GM18907 (cell line): ENCODE measurements around the gene CYP39A1.

ENCODE experiments used
- ATAC-seq: cut with Tn5 transposase; IDR thresholded peaks from one replicate; pipeline ENCODE4 v1.9.1; 2021; ENCODE audit warnings: mild to moderate bottlenecking, moderate library complexity; ENCODE audit not compliant: unreplicated experiment

CYP39A1 gene

GRCh38 chr6:46521464-46521971 is 131.1 kb downstream of the CYP39A1 start:
- ATAC-seq, result no peak

DNA sequence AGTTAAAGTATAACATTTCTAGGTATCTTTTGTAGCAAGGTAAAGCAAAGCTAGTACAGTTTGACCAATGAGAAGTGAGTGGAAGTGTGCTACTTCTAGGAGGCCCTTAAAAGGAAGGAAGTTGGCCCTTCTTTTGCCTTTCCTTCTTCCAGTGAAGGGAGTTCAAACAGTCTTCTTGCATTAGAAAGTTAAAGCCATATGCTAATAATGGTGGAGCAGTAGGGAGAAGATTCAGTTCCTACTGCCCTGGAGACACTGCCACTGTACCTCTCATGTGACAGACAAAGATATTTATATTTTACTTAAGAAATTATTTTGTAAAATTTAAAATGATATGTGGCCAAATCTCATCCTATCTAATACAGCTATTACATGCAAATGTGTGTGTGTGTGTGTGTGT is 135.4 kb downstream of the CYP39A1 start:
- ATAC-seq, result no peak

DNA sequence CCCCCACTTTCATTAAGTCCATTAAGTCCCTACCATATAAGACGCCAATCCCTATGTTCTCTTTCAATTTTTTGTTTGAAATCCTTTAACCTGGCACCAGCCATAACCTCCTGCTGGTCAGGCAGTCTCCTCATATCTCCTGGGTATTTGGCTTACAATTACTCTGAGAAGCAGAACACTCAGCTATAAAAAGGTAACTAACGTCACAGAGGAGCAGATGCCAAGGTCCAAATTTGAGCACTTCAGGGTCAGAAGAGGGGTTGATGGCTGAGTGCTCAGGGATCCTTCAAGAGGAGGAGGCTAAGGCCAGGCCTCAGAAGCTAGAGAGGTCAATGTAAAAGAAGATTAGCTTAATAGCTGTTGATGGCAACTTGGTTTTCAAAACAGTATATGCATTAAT is 139.1 kb downstream of the CYP39A1 start:
- no peak for ATAC-seq

DNA sequence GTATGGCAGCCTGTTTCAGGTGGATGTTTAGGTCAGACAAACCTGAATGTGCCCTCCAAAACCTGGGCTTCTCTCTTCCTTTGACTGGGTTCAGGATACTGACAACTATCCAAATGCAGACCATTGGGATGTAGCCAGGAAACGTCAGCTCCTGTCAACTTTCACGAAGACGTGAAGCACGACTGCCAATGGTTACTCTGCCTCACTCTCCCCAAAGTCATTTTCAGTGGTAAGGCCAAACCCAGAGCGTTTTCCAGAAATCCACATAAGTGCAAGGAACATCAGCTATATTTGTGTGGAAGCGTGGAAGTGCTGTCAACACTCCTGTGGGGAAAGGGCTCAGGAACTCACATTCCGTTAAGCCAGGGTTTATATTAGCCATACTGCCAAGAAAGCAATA is 141.3 kb downstream of the CYP39A1 start:
- ATAC-seq, result no peak

- ATAC-seq, result no peak
Observed at GRCh38 chr6:46510651-46511050, 142.0 kb downstream of the CYP39A1 start.

DNA sequence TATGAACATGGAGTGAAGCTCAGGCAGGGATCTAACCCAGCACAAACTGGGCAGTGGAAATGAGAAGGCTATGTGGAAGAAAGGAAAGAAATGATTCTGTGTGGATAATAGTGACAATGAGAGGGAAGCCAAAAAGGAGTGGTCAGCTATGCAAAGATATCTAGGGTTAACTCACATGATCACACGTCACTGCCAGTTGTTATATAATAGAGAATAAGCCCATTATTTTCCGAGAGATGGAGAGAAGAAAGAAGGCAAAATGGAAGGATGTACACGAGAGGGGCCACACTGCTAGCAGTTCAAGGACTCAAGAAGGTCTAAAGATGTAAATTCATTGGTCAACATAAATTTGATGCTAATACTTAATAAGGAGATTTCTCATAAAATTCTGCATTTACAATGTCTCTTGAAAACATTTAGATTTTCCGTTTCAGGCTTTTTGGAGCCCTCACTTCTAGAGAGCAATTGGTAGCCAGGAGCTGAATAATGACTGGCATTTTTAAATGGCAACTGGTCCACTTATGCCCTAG is 142.6 kb downstream of the CYP39A1 start:
- no peak for ATAC-seq

DNA sequence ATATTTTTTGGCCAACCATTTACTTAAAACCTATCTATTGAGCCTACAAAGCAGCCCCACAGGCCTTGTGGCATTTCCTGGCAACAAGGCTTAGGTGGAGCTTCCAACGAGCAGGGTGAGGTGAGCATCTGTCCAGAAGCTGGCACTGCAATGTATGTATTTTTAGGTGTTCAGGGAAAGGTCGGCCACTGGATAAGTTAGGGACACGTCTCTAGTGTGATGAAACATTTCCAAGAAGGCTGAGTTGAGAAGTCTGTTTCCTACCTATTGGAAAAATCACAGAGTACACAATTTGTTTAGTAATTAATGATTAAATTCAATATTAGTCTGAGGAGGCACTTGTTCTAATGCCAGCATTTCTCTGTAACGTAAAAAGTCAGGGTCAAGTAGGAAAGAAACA is 143.6 kb downstream of the CYP39A1 start:
- no peak for ATAC-seq

GRCh38 chr6:46507426-46507825 is 145.2 kb downstream of the CYP39A1 start:
- no peak for ATAC-seq

DNA sequence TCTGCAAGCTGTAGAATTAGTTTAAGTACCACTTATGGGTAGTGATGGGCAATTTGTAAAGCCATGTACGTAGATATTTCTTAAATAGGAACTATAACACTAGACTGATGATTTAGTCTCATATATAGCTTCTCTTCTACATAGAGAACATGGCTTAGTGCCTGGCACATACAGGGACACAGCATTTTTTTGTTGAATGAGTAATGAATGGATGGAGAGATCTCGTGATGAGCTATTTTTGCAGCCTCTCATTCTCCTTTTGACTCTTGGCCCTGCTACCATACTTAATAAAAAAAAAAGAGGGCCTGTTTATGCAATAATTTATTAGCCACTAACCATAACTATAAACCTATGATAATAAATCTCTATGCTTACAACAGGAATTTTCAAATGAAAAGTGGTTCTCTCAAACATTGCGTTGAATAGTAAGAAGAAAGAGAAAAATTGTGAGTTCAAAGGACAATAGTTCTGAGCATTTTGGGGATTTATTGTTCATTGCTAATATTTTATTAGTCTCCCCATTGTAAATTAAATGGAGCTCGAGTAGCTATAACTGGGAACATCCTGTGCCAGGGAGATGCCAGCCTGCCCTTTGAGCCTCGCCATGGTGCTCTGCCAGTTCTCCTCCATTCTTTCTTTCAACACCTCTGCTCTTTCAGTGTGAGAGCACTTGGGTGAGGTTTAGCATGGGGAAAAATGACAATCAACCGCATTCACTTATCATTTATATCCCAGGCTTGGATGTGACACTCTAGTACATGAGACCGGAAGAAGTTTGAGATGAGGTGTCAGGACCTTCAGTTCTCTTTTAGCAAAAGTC is 146.7 kb downstream of the CYP39A1 start:
- ATAC-seq, result no peak

DNA sequence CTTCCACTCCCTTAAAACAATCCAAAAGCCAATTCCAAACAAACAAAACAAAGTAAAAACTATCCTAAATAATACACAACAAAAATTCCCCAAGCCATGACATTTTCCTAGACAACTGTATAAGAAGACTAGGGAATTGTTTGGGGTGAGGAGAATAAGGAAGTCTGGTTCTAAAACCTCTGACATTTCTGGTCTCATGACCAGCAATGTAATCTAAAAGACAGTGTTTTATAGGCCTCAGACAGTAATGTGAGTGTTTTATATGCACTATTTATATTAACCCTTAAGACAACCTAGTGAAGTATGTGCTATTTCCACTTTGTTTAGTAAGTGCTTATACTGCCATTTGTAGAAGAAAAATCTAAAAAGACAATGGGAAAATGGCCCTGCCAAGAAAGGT is 148.4 kb downstream of the CYP39A1 start:
- no peak for ATAC-seq

GRCh38 chr6:46502486-46503119 is 150.0 kb downstream of the CYP39A1 start:
- no peak for ATAC-seq

DNA sequence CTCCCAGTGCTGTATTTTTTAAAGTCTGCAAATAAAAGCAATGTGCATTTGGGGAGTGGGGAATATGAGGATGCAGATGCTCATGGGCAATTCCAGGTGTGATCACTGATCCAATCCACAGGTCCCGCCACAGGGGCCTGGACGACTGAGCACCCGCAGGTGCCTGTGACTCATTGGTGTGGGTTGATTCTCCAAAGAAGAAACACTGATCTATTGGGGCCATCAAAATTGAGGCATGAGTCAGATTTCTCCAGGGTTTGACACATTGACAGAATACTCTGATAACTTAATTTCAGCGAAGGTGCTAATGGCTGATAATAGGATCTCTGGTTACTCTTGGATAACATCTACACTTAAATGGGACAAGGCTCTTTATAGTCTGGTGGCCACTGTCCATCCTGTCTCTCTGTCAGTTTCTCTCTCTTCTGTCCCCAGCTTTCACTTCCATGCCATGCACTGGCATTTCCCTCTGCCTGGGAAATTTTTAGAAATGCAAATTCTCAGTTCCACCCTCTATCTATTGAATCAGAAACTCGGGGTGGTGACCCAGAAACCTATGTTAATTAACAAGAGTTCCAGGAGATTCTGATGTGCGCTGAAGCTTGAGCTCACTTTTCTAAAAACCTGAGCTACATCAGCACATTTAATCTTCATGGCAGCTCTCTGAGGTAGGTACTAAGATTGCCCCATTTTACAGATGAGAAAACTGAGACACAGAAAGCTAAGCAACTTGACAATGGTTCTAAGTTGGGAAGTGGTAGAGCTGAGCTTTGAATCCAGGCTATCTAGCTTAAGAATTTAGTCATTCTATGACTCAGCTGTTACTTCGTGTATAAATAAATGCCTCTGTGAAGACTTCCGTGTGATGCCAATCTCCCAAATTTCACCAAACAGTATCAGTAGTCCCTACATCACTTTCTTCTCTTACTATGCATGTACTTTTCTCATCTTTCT is 151.2 kb downstream of the CYP39A1 start:
- no peak for ATAC-seq

- ATAC-seq, result no peak
Observed at GRCh38 chr6:46500382-46500781, 152.2 kb downstream of the CYP39A1 start.
